GM19023 (cell line): ENCODE measurements around the gene SMU1.
A peak's percentile ranks its signal among the peaks of the same experiment; 100 is the strongest.
"Not testable (repeated sequence)": the region's sequence is repeated elsewhere in the genome, so short reads cannot be mapped to it uniquely, and the experiment has no call there.

Experiments used
- ATAC-seq: cut with Tn5 transposase; IDR thresholded peaks from one replicate; pipeline ENCODE4 v1.9.1; 2021; ENCODE audit warnings: mild to moderate bottlenecking, moderate library complexity; ENCODE audit not compliant: unreplicated experiment

The SMU1 gene

GRCh38 chr9:33017283-33018041 lies 59.0 kb downstream of the SMU1 start:
- ATAC-seq: peak; percentile 70

- ATAC-seq: no peak
These were observed 61.8 kb downstream of the SMU1 start for GRCh38 chr9:33014665-33015014.

- ATAC-seq: no peak
These were observed 62.4 kb downstream of the SMU1 start for GRCh38 chr9:33013962-33014664.

GRCh38 chr9:33012328-33013069 lies 64.0 kb downstream of the SMU1 start:
- no peak for ATAC-seq

- ATAC-seq: no peak
These were observed 64.6 kb downstream of the SMU1 start for GRCh38 chr9:33011831-33012230.

- no peak for ATAC-seq
These were observed 68.7 kb downstream of the SMU1 start for GRCh38 chr9:33007755-33008154.

GRCh38 chr9:33005335-33005734 lies 71.1 kb downstream of the SMU1 start:
- not testable (repeated sequence) for ATAC-seq

- ATAC-seq: peak; percentile 5
These were observed 75.8 kb downstream of the SMU1 start for GRCh38 chr9:33000682-33001055.

GRCh38 chr9:32992595-32993238 lies 83.8 kb downstream of the SMU1 start:
- ATAC-seq: no peak

GRCh38 chr9:32991897-32992594 lies 84.4 kb downstream of the SMU1 start:
- ATAC-seq: no peak
